Osteoblast (primary cell): ENCODE measurements around the gene ODAD4. TPM values are rescaled to one million over a fixed set of nuclear protein-coding genes. Genes with fewer than 3 reads are reported as not detected.
A peak's percentile ranks its signal among the peaks of the same experiment; 100 is the strongest.

Source experiments
- DNase-seq: peaks from one replicate; pipeline ENCODE4 v3.0.0; 2011; ENCODE audit warnings: low spot score, mixed read lengths; ENCODE audit not compliant: insufficient read length; ENCODE audit errors: missing footprints
- H2AFZ ChIP-seq: 2 replicates; pipeline ENCODE4 v1.6.0; 2011; ENCODE audit warnings: mild to moderate bottlenecking, low read length
- H3K27ac ChIP-seq: 2 replicates; pipeline ENCODE4 v1.5.1; 2011; ENCODE audit warnings: mild to moderate bottlenecking, low read depth, low read length, moderate library complexity
- H3K27me3 ChIP-seq: 2 replicates; pipeline ENCODE4 v1.6.0; 2012; ENCODE audit warnings: mild to moderate bottlenecking, control low read depth, inconsistent platforms, low read length, moderate library complexity; ENCODE audit not compliant: insufficient read depth
- H3K36me3 ChIP-seq: 2 replicates; pipeline ENCODE4 v1.5.1; 2011; ENCODE audit warnings: mild to moderate bottlenecking, low read length, control low read depth, moderate library complexity; ENCODE audit not compliant: insufficient read depth
- H3K4me1 ChIP-seq: 2 replicates; pipeline ENCODE4 v1.5.1; 2011; ENCODE audit warnings: mild to moderate bottlenecking, low read length, control low read depth, moderate library complexity; ENCODE audit not compliant: insufficient read depth
- H3K4me2 ChIP-seq: 2 replicates; pipeline ENCODE4 v1.6.0; 2011; ENCODE audit warnings: mild to moderate bottlenecking, low read length; ENCODE audit not compliant: insufficient read depth
- H3K4me3 ChIP-seq: fragments of 200-600 bp; sonication (generic); 3 replicates; pipeline ENCODE4 v1.5.1; 2012; ENCODE audit warnings: mild to moderate bottlenecking, low read length, inconsistent platforms; ENCODE audit not compliant: insufficient read depth
- H3K79me2 ChIP-seq: 2 replicates; pipeline ENCODE4 v1.6.0; 2012; ENCODE audit warnings: mild to moderate bottlenecking, low read length, control low read depth, inconsistent platforms; ENCODE audit not compliant: insufficient read depth
- H3K9me3 ChIP-seq: 2 replicates; pipeline ENCODE4 v1.5.1; 2011; ENCODE audit warnings: low read depth, low read length, control low read depth
- H4K20me1 ChIP-seq: 2 replicates; pipeline ENCODE4 v1.6.0; 2012; ENCODE audit warnings: mild to moderate bottlenecking, low read length, control low read depth; ENCODE audit not compliant: insufficient read depth
- total RNA-seq: library from RNA; depleted of rRNA; stranded (reverse); fragments of >200 nt; gene quantifications from 2 replicates; pipeline ENCODE4 v1.2.3, GENCODE V29; 2012
- TF ChIP-seq, protein P1 (sequence below): IDR thresholded peaks from 2 replicates; pipeline ENCODE4 v1.5.1; 2011; ENCODE audit warnings: mild to moderate bottlenecking, low read depth, low read length, moderate library complexity; ENCODE audit errors: extremely low read depth

The ODAD4 gene
- total RNA-seq, 1 donor: 1.1 TPM

DNA sequence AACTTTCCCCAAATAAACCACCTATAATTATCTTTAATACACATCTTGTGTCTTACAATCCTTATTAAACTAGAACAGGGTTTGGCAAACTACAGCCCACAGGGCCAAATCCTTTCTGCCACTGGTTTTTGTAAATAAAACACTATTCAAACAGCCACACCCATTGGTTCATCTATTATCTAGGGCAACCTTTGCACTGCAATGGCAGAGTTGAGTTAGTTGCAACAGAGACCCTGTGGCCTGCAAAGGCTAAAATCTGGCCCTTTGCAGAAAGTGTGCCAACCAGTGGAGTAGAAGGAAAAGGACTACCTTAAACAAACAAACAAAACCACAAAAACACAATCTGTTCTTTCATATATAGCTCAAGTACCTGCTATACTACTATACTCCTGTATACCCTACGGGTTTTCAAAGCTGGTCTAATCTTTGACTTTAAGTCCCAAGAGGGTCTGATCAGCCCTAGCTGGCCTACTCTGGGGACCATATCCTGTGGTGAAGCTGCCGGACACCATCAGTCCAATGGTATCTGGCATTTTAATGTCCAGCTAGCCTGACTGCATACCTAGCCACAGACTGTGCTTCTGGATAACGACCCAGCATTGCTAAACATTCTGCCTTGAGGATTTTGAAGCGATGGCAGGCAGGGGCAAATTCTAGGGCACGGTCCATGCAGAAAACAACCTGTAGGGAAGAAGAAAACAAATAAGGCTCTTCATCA is 59.4 kb downstream of the ODAD4 start:
- Histone ChIP-seq H2AFZ (no peak overlapping the region), H3K79me2 (peaks cover 22% of the 10 kb centered on the region), H3K4me1 (peaks cover 4% of the 10 kb centered on the region), H3K4me3 (no peak overlapping the region), H3K27me3 (no peaks in the 10 kb centered on the region), H3K36me3 (peaks cover 90% of the 10 kb centered on the region), H3K4me2 (no peak overlapping the region), H3K9me3 (no peaks in the 10 kb centered on the region), H4K20me1 (peaks cover 10% of the 10 kb centered on the region), H3K27ac (no peak overlapping the region)
- TF ChIP-seq, protein P1, sequence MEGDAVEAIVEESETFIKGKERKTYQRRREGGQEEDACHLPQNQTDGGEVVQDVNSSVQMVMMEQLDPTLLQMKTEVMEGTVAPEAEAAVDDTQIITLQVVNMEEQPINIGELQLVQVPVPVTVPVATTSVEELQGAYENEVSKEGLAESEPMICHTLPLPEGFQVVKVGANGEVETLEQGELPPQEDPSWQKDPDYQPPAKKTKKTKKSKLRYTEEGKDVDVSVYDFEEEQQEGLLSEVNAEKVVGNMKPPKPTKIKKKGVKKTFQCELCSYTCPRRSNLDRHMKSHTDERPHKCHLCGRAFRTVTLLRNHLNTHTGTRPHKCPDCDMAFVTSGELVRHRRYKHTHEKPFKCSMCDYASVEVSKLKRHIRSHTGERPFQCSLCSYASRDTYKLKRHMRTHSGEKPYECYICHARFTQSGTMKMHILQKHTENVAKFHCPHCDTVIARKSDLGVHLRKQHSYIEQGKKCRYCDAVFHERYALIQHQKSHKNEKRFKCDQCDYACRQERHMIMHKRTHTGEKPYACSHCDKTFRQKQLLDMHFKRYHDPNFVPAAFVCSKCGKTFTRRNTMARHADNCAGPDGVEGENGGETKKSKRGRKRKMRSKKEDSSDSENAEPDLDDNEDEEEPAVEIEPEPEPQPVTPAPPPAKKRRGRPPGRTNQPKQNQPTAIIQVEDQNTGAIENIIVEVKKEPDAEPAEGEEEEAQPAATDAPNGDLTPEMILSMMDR: no peak
- no peak for DNase-seq

DNA sequence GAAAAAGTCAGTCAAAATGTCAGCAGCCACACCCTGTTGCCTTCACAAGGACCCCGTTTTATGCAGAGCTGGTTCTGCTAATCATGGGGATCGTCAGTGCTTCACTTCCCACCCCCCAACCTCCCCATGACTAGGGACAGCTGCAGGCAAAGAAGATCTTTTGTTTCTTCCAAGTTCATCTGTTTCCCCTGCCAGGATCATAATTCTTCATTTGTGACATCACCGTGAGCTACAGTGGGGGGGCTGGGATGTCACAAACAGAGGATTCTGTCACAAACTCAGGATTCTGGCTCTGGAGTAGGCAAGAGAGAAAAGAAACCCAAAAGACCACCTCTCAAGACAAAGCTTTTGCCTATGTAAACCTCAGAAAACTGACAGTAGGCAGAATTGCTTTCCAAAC is 62.2 kb downstream of the ODAD4 start:
- H3K27ac ChIP-seq: peak overlapping the region; percentile 39
- peaks cover 88% of the 10 kb centered on the region for H3K36me3 ChIP-seq
- H3K4me1 ChIP-seq: peaks cover 21% of the 10 kb centered on the region
- DNase-seq: peak; percentile 48
- no peak overlapping the region for H3K4me3 ChIP-seq
- no peaks in the 10 kb centered on the region for H3K27me3 ChIP-seq
- H3K79me2 ChIP-seq: peaks cover 31% of the 10 kb centered on the region
- TF ChIP-seq, protein P1: no peak
- peaks cover 7% of the 10 kb centered on the region for H4K20me1 ChIP-seq
- H2AFZ ChIP-seq: no peak overlapping the region
- H3K4me2 ChIP-seq: no peak overlapping the region
- no peaks in the 10 kb centered on the region for H3K9me3 ChIP-seq

DNA sequence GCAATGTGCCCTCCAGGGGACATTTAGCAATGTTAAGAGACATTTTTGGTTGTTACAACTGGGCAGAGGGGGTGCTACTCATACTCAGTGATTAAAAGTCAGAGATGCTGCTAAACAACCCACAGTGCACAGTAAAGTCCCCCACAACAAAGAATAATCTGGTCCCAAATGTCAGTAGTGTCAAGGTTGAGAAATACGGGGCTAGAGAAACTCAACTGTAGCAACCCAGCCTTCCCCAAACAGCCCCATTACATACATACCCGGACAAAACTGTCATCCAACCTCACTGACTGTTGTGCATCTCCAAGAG is 66.4 kb downstream of the ODAD4 start:
- peaks cover 21% of the 10 kb centered on the region for H3K4me1 ChIP-seq
- peaks cover 19% of the 10 kb centered on the region for H4K20me1 ChIP-seq
- H3K4me2 ChIP-seq: peak overlapping the region; percentile 59
- H3K36me3 ChIP-seq: peaks cover 80% of the 10 kb centered on the region
- H2AFZ ChIP-seq: no peak overlapping the region
- no peaks in the 10 kb centered on the region for H3K27me3 ChIP-seq
- no peak for DNase-seq
- H3K9me3 ChIP-seq: no peaks in the 10 kb centered on the region
- H3K27ac ChIP-seq: peak overlapping the region; percentile 76
- H3K79me2 ChIP-seq: peaks cover 47% of the 10 kb centered on the region
- peak overlapping the region; percentile 35 for H3K4me3 ChIP-seq
- TF ChIP-seq, protein P1: no peak

DNA sequence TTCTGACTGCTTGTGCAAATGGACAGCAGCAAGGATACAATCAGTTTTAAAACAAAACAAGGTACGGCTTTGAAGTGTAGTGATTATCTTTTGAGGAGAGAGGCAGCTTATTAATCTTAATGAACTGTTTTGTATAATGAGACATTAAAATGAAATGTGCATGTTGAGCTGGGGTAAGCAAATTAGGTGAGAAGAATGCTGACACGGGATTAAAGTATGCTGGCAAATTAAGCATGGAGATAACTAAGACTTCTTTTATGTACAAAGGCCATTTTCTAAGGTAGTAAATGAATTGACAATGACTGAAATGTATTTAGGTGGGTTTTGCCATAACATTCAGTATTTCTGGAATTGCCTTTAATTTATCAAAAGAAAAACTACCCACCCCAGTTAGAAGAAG is 68.1 kb downstream of the ODAD4 start:
- TF ChIP-seq, protein P1: no peak
- peaks cover 31% of the 10 kb centered on the region for H3K4me1 ChIP-seq
- peaks cover 73% of the 10 kb centered on the region for H3K36me3 ChIP-seq
- H3K27me3 ChIP-seq: no peaks in the 10 kb centered on the region
- H3K27ac ChIP-seq: no peak overlapping the region
- no peak for DNase-seq
- H4K20me1 ChIP-seq: peaks cover 30% of the 10 kb centered on the region
- H3K4me3 ChIP-seq: no peak overlapping the region
- peaks cover 60% of the 10 kb centered on the region for H3K79me2 ChIP-seq
- H2AFZ ChIP-seq: no peak overlapping the region
- no peak overlapping the region for H3K4me2 ChIP-seq
- no peaks in the 10 kb centered on the region for H3K9me3 ChIP-seq
